Lung (tissue), 12 donors: ENCODE measurements around the gene RGMA. TPM values are rescaled to one million over a fixed set of nuclear protein-coding genes. Genes with fewer than 3 reads are reported as not detected.

Source experiments
- ATAC-seq: fragments of 200-7000 bp; cut with Tn5 transposase; one replicate; pipeline ENCODE4 v1.9.1; 2020; ENCODE audit warnings: moderate number of reproducible peaks; ENCODE audit not compliant: insufficient read depth, low FRiP score
- DNase-seq, 3 donors: peaks; one replicate each; pipeline ENCODE4 v3.0.0-alpha.2; 2013 to 2017
- H3K27ac ChIP-seq, 2 donors: one replicate each; pipeline ENCODE4 v1.5.1; 2013; ENCODE audit warnings: mild to moderate bottlenecking in 2 of 2, moderate library complexity in 2 of 2, control low read depth in 1 of 2, inconsistent platforms in 1 of 2, low read depth in 1 of 2, low read length in 1 of 2
- H3K27me3 ChIP-seq, 3 donors: one replicate each; pipeline ENCODE4 v1.5.1; 2013; ENCODE audit warnings: low read length in 2 of 3; ENCODE audit not compliant: control insufficient read depth in 3 of 3, insufficient read depth in 3 of 3
- H3K36me3 ChIP-seq, 4 donors: one replicate each; pipeline ENCODE4 v1.5.1; 2013; ENCODE audit warnings: low read length in 4 of 4, mild to moderate bottlenecking in 1 of 4, moderate library complexity in 1 of 4; ENCODE audit not compliant: control insufficient read depth in 4 of 4, insufficient read depth in 4 of 4
- H3K4me1 ChIP-seq, 5 donors: one replicate each; pipeline ENCODE4 v1.5.1; 2013; ENCODE audit warnings: low read length in 5 of 5, mild to moderate bottlenecking in 2 of 5, moderate library complexity in 1 of 5; ENCODE audit not compliant: control insufficient read depth in 5 of 5, insufficient read depth in 5 of 5
- H3K4me3 ChIP-seq: one replicate; pipeline ENCODE4 v1.5.1; 2013; ENCODE audit warnings: mild to moderate bottlenecking, control low read depth, moderate library complexity
- H3K9ac ChIP-seq, 2 donors: one replicate each; pipeline ENCODE4 v1.5.1; 2013; ENCODE audit warnings: low read length in 2 of 2, control low read depth in 1 of 2; ENCODE audit not compliant: insufficient read depth in 1 of 2
- H3K9me3 ChIP-seq, 4 donors: one replicate each; pipeline ENCODE4 v1.5.1; 2013; ENCODE audit warnings: low read length in 3 of 4, mild to moderate bottlenecking in 1 of 4, moderate library complexity in 1 of 4; ENCODE audit not compliant: control insufficient read depth in 4 of 4, insufficient read depth in 3 of 4
- WGBS, 2 donors: extraction: QIAGEN DNeasy Blood & Tissue Kit; methylation state at CpG; one replicate each; pipeline ENCODE4 v1.1.7; 2013; 5-methylcytosine and 5-hydroxymethylcytosine counted together
- polyA plus RNA-seq, 2 donors: library from polyadenylated mRNA; stranded (reverse); fragments of 200-250 nt; gene quantifications; one replicate each; pipeline ENCODE4 v1.2.1, GENCODE V29; 2013
- total RNA-seq, 2 donors: library from RNA; depleted of rRNA in 1 of 2; stranded (reverse); fragments of >200 nt in 1 of 2; gene quantifications; one replicate each; pipeline ENCODE4 v1.2.1, GENCODE V29; 2014 to 2021
- TF ChIP-seq, protein P1 (sequence below): IDR thresholded peaks from 2 replicates; pipeline ENCODE4 v1.5.1; 2012; ENCODE audit warnings: mild to moderate bottlenecking; ENCODE audit errors: control extremely low read depth, extremely low read depth
- donor health status: control.
- donor health status: control.
- donor health status: Bipolar disorder and iron deficiency.
- donor health status: healthy.
- donor health status: DM: yes; HTN: yes; CAD: no.

RGMA gene
- total and polyA plus RNA-seq, 4 donors, result 2.3 to 11.3 (median 5.0) TPM

GRCh38 chr15:93085692-93086091 lies 3.3 kb downstream of the RGMA start:
- TF ChIP-seq, protein P1, sequence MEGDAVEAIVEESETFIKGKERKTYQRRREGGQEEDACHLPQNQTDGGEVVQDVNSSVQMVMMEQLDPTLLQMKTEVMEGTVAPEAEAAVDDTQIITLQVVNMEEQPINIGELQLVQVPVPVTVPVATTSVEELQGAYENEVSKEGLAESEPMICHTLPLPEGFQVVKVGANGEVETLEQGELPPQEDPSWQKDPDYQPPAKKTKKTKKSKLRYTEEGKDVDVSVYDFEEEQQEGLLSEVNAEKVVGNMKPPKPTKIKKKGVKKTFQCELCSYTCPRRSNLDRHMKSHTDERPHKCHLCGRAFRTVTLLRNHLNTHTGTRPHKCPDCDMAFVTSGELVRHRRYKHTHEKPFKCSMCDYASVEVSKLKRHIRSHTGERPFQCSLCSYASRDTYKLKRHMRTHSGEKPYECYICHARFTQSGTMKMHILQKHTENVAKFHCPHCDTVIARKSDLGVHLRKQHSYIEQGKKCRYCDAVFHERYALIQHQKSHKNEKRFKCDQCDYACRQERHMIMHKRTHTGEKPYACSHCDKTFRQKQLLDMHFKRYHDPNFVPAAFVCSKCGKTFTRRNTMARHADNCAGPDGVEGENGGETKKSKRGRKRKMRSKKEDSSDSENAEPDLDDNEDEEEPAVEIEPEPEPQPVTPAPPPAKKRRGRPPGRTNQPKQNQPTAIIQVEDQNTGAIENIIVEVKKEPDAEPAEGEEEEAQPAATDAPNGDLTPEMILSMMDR, result no peak
- DNase-seq (no peak), ATAC-seq (no peak)
- 74 to 100% methylated on average over 1 of the region's 1 CpG for WGBS, 2 donors
- no peak overlapping the region for H3K9ac ChIP-seq
- no peaks in the 10 kb centered on the region for H3K36me3 ChIP-seq
- H3K27me3 ChIP-seq, result peaks cover 0 to 43% (median 35%) of the 10 kb centered on the region in 3 donors
- H3K4me3 ChIP-seq, result no peak overlapping the region
- peaks cover 0 to 2% (median 0%) of the 10 kb centered on the region in 4 donors for H3K9me3 ChIP-seq
- H3K4me1 ChIP-seq, result peaks cover 0 to 8% (median 4%) of the 10 kb centered on the region in 5 donors
- H3K27ac ChIP-seq, result no peak overlapping the region

DNA sequence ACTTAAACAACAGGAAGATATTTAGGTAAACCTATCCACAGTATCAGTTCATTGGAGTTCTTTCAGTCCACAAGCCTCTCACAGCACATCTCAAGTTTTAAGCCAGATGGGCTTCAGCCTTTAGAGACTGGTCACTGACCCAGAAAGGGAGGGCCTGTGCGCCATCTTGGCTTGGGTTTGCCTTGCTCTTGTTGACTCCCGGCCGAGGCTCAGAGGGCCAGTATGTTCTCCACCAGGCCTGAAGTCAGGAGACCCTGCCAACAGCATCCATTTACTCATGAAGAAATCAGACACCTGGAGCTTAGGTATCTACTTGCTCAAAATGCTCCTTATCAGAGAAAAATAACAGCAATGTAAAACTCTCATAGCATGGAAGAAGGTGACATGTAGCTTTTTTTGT lies 6.2 kb downstream of the RGMA start:
- Histone ChIP-seq H3K36me3 (no peaks in the 10 kb centered on the region), H3K4me1 (peaks cover 0 to 4% (median 0%) of the 10 kb centered on the region in 5 donors), H3K27me3 (peaks cover 0 to 27% (median 23%) of the 10 kb centered on the region in 3 donors), H3K9me3 (no peaks in the 10 kb centered on the region), H3K27ac (no peak overlapping the region), H3K9ac (no peak overlapping the region), H3K4me3 (no peak overlapping the region)
- 90 to 100% methylated on average over 3 of the region's 3 CpGs for WGBS, 2 donors
- ATAC-seq (no peak), DNase-seq (no peak)
- TF ChIP-seq, protein P1, result no peak

DNA sequence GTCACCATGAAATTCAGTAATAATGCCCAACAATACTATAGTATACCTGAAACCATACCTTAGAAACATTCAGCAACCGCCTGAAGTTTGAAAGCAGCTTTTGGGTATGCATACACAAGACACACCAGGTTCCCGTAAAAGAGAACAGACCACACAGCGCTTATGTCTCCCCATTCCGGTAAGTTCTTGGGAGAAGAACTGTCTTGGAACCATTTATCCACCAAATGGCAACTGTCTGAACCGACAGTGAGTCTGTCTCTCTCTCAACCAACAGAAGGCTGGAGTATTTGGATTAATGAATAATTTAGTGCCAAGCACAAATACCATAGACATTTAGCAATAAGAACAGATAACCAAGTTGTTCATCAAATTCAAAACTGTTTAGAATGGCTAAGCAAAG lies 7.6 kb downstream of the RGMA start:
- H3K27me3 ChIP-seq, result peaks cover 0 to 14% (median 9%) of the 10 kb centered on the region in 3 donors
- 84 to 94% methylated on average over 5 of the region's 5 CpGs for WGBS, 2 donors

More for the DNA sequence above, 7.6 kb downstream of the RGMA start:
- H3K4me3 ChIP-seq, result no peak overlapping the region
- no peaks in the 10 kb centered on the region for H3K4me1 ChIP-seq
- no peaks in the 10 kb centered on the region for H3K9me3 ChIP-seq
- H3K36me3 ChIP-seq, result no peaks in the 10 kb centered on the region
- H3K9ac ChIP-seq, result no peak overlapping the region
- DNase-seq (no peak), ATAC-seq (no peak)
- TF ChIP-seq, protein P1, result no peak
- no peak overlapping the region for H3K27ac ChIP-seq
